BJ (cell line): ENCODE measurements around the gene IL1RAP. TPM values are rescaled to one million over a fixed set of nuclear protein-coding genes. Genes with fewer than 3 reads are reported as not detected.

Experiments
- CTCF ChIA-PET: fragments of 350-600 bp; formaldehyde crosslinking; extraction: SDS; loops from one replicate; lab custom pipeline; 2021; ENCODE audit warnings: antibody characterized with exemption, inconsistent platforms; lab: Yijun Ruan, JAX
- POLR2A ChIA-PET: fragments of 300-600 bp; sonication (Branson Sonifier 250); formaldehyde crosslinking; extraction: SDS; loops from one replicate; lab custom pipeline; 2021; ENCODE audit warnings: antibody characterized with exemption; lab: Charles Lee
- DNase-seq: peaks from one replicate; pipeline ENCODE4 v3.0.0-alpha.2; 2011; ENCODE audit warnings: low read depth
- H3K27me3 ChIP-seq: 2 replicates; pipeline ENCODE4 v1.6.0; 2011; ENCODE audit warnings: low read length; ENCODE audit not compliant: control insufficient read depth, insufficient read depth
- H3K36me3 ChIP-seq: 2 replicates; pipeline ENCODE4 v1.5.1; 2011; ENCODE audit warnings: low read length; ENCODE audit not compliant: control insufficient read depth, insufficient read depth
- H3K4me3 ChIP-seq: 2 replicates; pipeline ENCODE4 v1.5.1; 2011; ENCODE audit warnings: low read depth, mild to moderate bottlenecking, control low read depth, low read length
- CTCF ChIP-seq: IDR thresholded peaks from 2 replicates; pipeline ENCODE4 v1.5.1; 2011; ENCODE audit warnings: low read depth, mild to moderate bottlenecking, control low read depth, inconsistent platforms, low read length, moderate library complexity; ENCODE audit not compliant: insufficient read depth
- polyA plus RNA-seq: library from polyadenylated mRNA; depleted of rRNA; stranded (reverse); fragments of >200 nt; gene quantifications from 2 replicates; pipeline ENCODE4 v1.2.3, GENCODE V29; 2011

The IL1RAP gene
- polyA plus RNA-seq, 1 experiment = 8.6 TPM

GRCh38 chr3:190607021-190607420 lies 93.1 kb downstream of the IL1RAP start:
- no peak for TF ChIP-seq CTCF
- H3K4me3 ChIP-seq = no peak overlapping the region
- no peaks in the 10 kb centered on the region for H3K36me3 ChIP-seq
- CTCF ChIA-PET = no interaction called here
- POLR2A ChIA-PET = no interaction called here
- H3K27me3 ChIP-seq = no peaks in the 10 kb centered on the region
- DNase-seq = no peak

- no peak for TF ChIP-seq CTCF
- CTCF ChIA-PET = no interaction called here
- Histone ChIP-seq H3K4me3 (no peak overlapping the region), H3K36me3 (no peaks in the 10 kb centered on the region), H3K27me3 (no peaks in the 10 kb centered on the region)
- POLR2A ChIA-PET = no interaction called here
- no peak for DNase-seq
Observed at GRCh38 chr3:190608850-190609589, 95.1 kb downstream of the IL1RAP start.

DNA sequence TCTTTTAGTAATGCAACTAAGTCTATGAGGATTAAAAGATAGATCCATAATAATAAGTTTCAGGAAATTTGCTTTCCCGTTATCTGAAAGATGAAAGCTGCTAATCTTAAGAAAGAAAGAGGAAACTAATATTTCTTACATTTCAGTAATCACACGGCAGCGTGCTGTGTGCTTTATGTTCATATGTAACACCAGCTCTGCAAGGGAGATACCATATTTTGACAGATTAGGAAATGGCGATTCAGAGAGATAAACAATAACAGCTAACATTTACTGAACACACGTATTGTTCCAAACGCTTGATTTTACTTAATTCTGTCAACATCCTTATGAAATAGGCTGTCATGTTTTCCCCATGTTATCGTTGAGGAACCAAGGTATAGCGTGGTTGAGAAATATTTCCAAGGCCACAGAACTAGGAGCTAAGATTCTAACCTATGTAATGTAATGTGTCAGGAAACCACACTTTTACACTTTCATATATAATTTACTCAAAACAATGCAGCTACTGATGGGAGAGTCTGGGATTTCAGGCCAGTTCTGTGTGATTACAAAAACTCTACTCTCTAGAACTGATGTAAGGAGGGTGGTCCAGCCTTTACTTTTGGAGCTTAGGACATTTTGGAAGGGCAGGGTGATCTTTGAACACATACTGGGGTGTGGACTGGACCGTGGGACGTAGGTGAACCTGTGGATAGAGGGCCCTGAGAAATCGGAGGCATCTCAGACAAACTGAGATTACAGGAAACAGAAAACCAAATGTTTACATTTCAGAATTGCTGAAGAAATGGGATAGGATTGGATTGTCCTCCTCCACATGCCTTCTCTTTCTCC lies 100.6 kb downstream of the IL1RAP start:
- no peak for DNase-seq
- TF ChIP-seq CTCF = no peak
- H3K27me3 ChIP-seq = no peaks in the 10 kb centered on the region
- CTCF ChIA-PET = no interaction called here
- H3K36me3 ChIP-seq = no peaks in the 10 kb centered on the region
- POLR2A ChIA-PET = no interaction called here
- no peak overlapping the region for H3K4me3 ChIP-seq

GRCh38 chr3:190615060-190615384 lies 101.1 kb downstream of the IL1RAP start:
- H3K36me3 ChIP-seq = no peaks in the 10 kb centered on the region
- no peak overlapping the region for H3K4me3 ChIP-seq
- ChIA-PET CTCF (no interaction called here), POLR2A (no interaction called here)
- no peak for TF ChIP-seq CTCF
- no peak for DNase-seq
- no peaks in the 10 kb centered on the region for H3K27me3 ChIP-seq

GRCh38 chr3:190615607-190616006 lies 101.7 kb downstream of the IL1RAP start:
- ChIA-PET POLR2A (no interaction called here), CTCF (no interaction called here)
- H3K27me3 ChIP-seq = no peaks in the 10 kb centered on the region

More at GRCh38 chr3:190615607-190616006, 101.7 kb downstream of the IL1RAP start:
- no peak for TF ChIP-seq CTCF
- H3K4me3 ChIP-seq = no peak overlapping the region
- no peaks in the 10 kb centered on the region for H3K36me3 ChIP-seq
- no peak for DNase-seq
